Esophagus squamous epithelium (tissue), 4 donors: ENCODE measurements around the gene LRP8.

ENCODE experiments used
- POLR2A ChIP-seq, 4 donors: fragments of 450-650 bp; IDR thresholded peaks; one replicate each; pipeline ENCODE4 v1.6.1; 2017; ENCODE audit warnings: antibody characterized with exemption in 4 of 4, mild to moderate bottlenecking in 4 of 4, moderate library complexity in 3 of 4
- TF ChIP-seq, protein P1 (sequence below), 6 experiments: fragments of 450-650 bp in 4 of 6; fragments of 200-600 bp in 2 of 6; sonication (generic) in 2 of 6; IDR thresholded peaks; one replicate each; pipeline ENCODE4 v1.5.1; 2016 to 2019; ENCODE audit warnings: antibody characterized with exemption in 6 of 6, mild to moderate bottlenecking in 4 of 6, moderate library complexity in 4 of 6

DNA sequence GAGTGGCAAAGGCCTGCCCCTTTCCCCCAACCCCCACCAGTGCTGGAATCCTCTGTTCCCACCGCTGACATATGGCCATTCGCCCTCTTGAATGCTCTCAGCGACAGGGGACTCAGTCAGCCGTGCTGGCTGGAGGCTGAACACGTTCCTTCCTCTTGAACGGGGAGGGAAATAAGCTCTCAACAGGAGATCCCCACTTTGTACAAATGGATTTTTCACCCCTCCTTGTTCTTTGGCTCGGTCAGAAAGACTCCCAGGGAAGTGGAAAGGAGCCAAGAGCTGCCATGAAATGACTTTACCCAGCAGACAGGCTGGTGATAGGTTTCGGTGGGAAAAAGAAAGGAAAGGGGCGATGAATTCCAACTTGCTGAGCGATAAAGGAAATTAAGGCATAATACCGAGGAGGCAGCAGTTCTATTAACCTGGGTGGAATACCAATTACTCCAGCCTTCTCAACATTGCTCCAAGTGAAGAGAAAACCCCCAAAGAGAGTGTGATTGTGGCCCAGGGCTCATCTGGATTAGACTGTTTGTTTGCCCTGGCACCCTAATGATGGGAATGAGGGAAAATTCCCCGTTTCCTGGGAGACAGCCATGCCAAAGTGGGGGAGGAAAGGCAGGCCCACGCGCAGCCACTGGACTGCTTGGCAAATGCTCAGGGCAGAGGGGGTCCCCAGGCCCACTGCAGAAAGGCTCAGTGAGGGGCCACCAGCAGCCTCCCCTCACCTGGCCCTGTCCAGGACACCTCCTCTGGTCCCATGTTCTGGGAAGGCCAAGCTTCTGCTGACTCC lies 23.9 kb downstream of the LRP8 start:
- TF ChIP-seq, protein P1, sequence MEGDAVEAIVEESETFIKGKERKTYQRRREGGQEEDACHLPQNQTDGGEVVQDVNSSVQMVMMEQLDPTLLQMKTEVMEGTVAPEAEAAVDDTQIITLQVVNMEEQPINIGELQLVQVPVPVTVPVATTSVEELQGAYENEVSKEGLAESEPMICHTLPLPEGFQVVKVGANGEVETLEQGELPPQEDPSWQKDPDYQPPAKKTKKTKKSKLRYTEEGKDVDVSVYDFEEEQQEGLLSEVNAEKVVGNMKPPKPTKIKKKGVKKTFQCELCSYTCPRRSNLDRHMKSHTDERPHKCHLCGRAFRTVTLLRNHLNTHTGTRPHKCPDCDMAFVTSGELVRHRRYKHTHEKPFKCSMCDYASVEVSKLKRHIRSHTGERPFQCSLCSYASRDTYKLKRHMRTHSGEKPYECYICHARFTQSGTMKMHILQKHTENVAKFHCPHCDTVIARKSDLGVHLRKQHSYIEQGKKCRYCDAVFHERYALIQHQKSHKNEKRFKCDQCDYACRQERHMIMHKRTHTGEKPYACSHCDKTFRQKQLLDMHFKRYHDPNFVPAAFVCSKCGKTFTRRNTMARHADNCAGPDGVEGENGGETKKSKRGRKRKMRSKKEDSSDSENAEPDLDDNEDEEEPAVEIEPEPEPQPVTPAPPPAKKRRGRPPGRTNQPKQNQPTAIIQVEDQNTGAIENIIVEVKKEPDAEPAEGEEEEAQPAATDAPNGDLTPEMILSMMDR (IDR thresholded peaks at IDR 0.05), result no peak
- no peak for TF ChIP-seq POLR2A (IDR thresholded peaks at IDR 0.05)
